HG03342 (cell line): ENCODE data around the gene WFIKKN1.

ENCODE experiments used
- ATAC-seq: cut with Tn5 transposase; IDR thresholded peaks from one replicate; pipeline ENCODE4 v1.9.1; 2021; ENCODE audit warnings: mild to moderate bottlenecking, moderate library complexity; ENCODE audit not compliant: unreplicated experiment

Gene WFIKKN1

GRCh38 chr16:622920-623280 is 7.9 kb upstream of the WFIKKN1 start:
- ATAC-seq = no peak

- ATAC-seq = no peak
Observed at GRCh38 chr16:624526-625070, 6.2 kb upstream of the WFIKKN1 start.

GRCh38 chr16:625117-625976 is 5.4 kb upstream of the WFIKKN1 start:
- no peak for ATAC-seq

GRCh38 chr16:625977-626765 is 4.6 kb upstream of the WFIKKN1 start:
- ATAC-seq = no peak

GRCh38 chr16:626787-627453 is 3.9 kb upstream of the WFIKKN1 start:
- ATAC-seq = no peak

- no peak for ATAC-seq
Observed at GRCh38 chr16:627454-628239, 3.1 kb upstream of the WFIKKN1 start.

GRCh38 chr16:628321-629061 is 2.3 kb upstream of the WFIKKN1 start:
- ATAC-seq = no peak

GRCh38 chr16:629185-629832 is 1.5 kb upstream of the WFIKKN1 start:
- ATAC-seq = no peak

GRCh38 chr16:629833-630248 is 944 bp upstream of the WFIKKN1 start:
- no peak for ATAC-seq

GRCh38 chr16:630249-630814 is 453 bp upstream of the WFIKKN1 start:
- no peak for ATAC-seq

GRCh38 chr16:631808-632358 is 1.1 kb downstream of the WFIKKN1 start:
- ATAC-seq = no peak

GRCh38 chr16:632486-633335 is 1.9 kb downstream of the WFIKKN1 start:
- no peak for ATAC-seq

- ATAC-seq = no peak
Observed at GRCh38 chr16:633336-634050, 2.7 kb downstream of the WFIKKN1 start.

GRCh38 chr16:634051-634670 is 3.4 kb downstream of the WFIKKN1 start:
- no peak for ATAC-seq

GRCh38 chr16:634996-635395 is 4.2 kb downstream of the WFIKKN1 start:
- no peak for ATAC-seq

- ATAC-seq = peak; percentile 2
Observed at GRCh38 chr16:635573-636205, 4.9 kb downstream of the WFIKKN1 start.
